Measurements from ENCODE around the gene ENTPD2. TPM values are rescaled to one million over a fixed set of nuclear protein-coding genes. Genes with fewer than 3 reads are reported as not detected.

ENTPD2 gene
- total RNA-seq, 1 experiment from 2014 or later, result 4.0 TPM

DNA sequence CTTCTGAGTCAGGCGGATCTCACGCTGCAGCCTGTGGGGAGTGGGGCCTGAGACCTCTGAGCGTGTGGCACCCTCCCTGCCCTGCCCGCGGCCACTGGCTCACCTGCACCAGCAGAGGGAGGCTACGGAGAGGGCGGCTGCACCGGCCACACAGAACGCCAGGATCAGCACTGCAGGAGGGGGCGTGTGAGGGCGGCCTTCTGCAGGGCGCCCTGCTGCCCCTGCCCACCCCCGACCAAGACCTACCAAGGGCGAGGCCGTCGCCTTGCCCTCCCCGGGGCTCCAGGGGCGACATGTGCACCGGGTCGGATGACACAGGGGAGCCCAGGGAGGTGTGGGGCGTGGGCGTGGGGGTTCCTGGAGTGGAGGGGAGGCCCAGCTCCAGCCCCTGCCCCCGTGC, 13.3 kb downstream of the ENTPD2 start:
- Mint-ChIP-seq H3K4me1 (peaks cover 5 to 6% of the 10 kb centered on the region in 2 experiments), H3K4me3 (no peak overlapping the region), H3K27ac (no peak overlapping the region), H3K9me3 (no peaks in the 10 kb centered on the region), H3K36me3 (ENCODE audit: insufficient read depth in 1 of 3, low read depth in 3 of 3) (peaks cover 0 to 14% (median 5%) of the 10 kb centered on the region in 3 experiments; a peak in 5 of 7 replicates), H3K27me3 (ENCODE audit: low read depth) (peaks cover 10% of the 10 kb centered on the region)
- Histone ChIP-seq H3K27ac (ENCODE audit: insufficient read length, low read depth, low read length) (no peak overlapping the region), H2AFZ (ENCODE audit: low read length) (no peak overlapping the region), H2AK5ac (ENCODE audit: insufficient read length, low read length) (no peak overlapping the region), H4K20me1 (ENCODE audit: control insufficient read depth, insufficient read depth, insufficient read length) (no peaks in the 10 kb centered on the region), H3K23me2 (ENCODE audit: insufficient read length, low read depth, low read length, poor library complexity, severe bottlenecking) (peaks cover 6% of the 10 kb centered on the region), H3K9me3 (ENCODE audit: control insufficient read depth, low read depth, low read length) (no peaks in the 10 kb centered on the region), H4K91ac (ENCODE audit: insufficient read length, low read depth, low read length) (no peak overlapping the region), H3K27me3 (ENCODE audit: insufficient read depth, low read length) (no peaks in the 10 kb centered on the region; the same call in 1 of the 2 replicates), H3K4ac (ENCODE audit: low read depth, low read length) (no peak overlapping the region), H3K9ac (ENCODE audit: extremely low read depth, insufficient read length, low read length) (no peak overlapping the region), H2BK20ac (ENCODE audit: low read depth, low read length, poor library complexity, severe bottlenecking) (no peak overlapping the region), H3K18ac (ENCODE audit: insufficient read length, low read depth, low read length) (no peak overlapping the region), H4K5ac (ENCODE audit: insufficient read length, low read depth, low read length) (no peak overlapping the region), H3K79me2 (ENCODE audit: insufficient read depth, low read length) (peaks cover 2% of the 10 kb centered on the region; the same call in 1 of the 2 replicates), H3K56ac (ENCODE audit: insufficient read length, low read depth, low read length) (no peak overlapping the region), H2BK15ac (ENCODE audit: low read depth, low read length) (no peak overlapping the region), H3K4me2 (ENCODE audit: insufficient read depth, insufficient read length, low read length) (no peak overlapping the region), H2BK5ac (ENCODE audit: insufficient read length, low read length) (no peak overlapping the region), H3K4me1 (ENCODE audit: insufficient read depth, low read length) (no peaks in the 10 kb centered on the region), H3K79me1 (ENCODE audit: insufficient read depth, low read depth, low read length, poor library complexity, severe bottlenecking) (no peaks in the 10 kb centered on the region), H3T11ph (ENCODE audit: low read length) (no peak overlapping the region), H4K8ac (replicated peaks; ENCODE audit: insufficient read length, low read depth, low read length) (no peak overlapping the region), H3K14ac (ENCODE audit: insufficient read depth, low read length) (no peak overlapping the region), H3K23ac (ENCODE audit: insufficient read length, low read depth, low read length) (no peak overlapping the region), H2BK12ac (ENCODE audit: insufficient read length, low read depth, low read length) (no peak overlapping the region), H2BK120ac (ENCODE audit: low read depth, low read length, poor library complexity, severe bottlenecking) (no peak overlapping the region)
- DNase-seq, result no peak
- no CpG with 5 or more reads among the region's 23 CpGs for WGBS (ENCODE audit: extremely low coverage, insufficient read length, low lambda C conversion rate)
- TF ChIP-seq, protein P1, sequence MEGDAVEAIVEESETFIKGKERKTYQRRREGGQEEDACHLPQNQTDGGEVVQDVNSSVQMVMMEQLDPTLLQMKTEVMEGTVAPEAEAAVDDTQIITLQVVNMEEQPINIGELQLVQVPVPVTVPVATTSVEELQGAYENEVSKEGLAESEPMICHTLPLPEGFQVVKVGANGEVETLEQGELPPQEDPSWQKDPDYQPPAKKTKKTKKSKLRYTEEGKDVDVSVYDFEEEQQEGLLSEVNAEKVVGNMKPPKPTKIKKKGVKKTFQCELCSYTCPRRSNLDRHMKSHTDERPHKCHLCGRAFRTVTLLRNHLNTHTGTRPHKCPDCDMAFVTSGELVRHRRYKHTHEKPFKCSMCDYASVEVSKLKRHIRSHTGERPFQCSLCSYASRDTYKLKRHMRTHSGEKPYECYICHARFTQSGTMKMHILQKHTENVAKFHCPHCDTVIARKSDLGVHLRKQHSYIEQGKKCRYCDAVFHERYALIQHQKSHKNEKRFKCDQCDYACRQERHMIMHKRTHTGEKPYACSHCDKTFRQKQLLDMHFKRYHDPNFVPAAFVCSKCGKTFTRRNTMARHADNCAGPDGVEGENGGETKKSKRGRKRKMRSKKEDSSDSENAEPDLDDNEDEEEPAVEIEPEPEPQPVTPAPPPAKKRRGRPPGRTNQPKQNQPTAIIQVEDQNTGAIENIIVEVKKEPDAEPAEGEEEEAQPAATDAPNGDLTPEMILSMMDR (conservative IDR thresholded peaks at IDR 0.05), result no peak

Data from H9 (cell line).